Keratinocyte (primary cell): ENCODE measurements around the gene SETD6. TPM values are rescaled to one million over a fixed set of nuclear protein-coding genes. Genes with fewer than 3 reads are reported as not detected.

Experiments used
- DNase-seq: peaks from one replicate; pipeline ENCODE4 v3.0.0-alpha.2; 2011; ENCODE audit warnings: low read depth, missing footprints, low spot score
- FAIRE-seq: peaks from 2 replicates; lab custom pipeline; 2011; peaks lifted over from hg19 to GRCh38; lab: Jason Lieb, UNC
- H2AFZ ChIP-seq: 2 replicates; pipeline ENCODE4 v1.6.0; 2012; ENCODE audit warnings: low read length, control low read depth, inconsistent platforms; ENCODE audit not compliant: control insufficient read depth
- H3K27ac ChIP-seq: 2 replicates; pipeline ENCODE4 v1.5.1; 2011; ENCODE audit warnings: low read length; ENCODE audit not compliant: control insufficient read depth, insufficient read depth
- H3K27me3 ChIP-seq: 3 replicates; pipeline ENCODE4 v1.6.0; 2011; ENCODE audit warnings: low read length; ENCODE audit not compliant: control insufficient read depth, insufficient read depth; ENCODE audit errors: extremely low read depth
- H3K36me3 ChIP-seq, 2 experiments: 2 replicates in 1 of 2; 3 replicates in 1 of 2; pipeline ENCODE4 v1.5.1; 2011; ENCODE audit warnings: low read length in 2 of 2, mild to moderate bottlenecking in 1 of 2; ENCODE audit not compliant: control insufficient read depth in 2 of 2, insufficient read depth in 2 of 2; ENCODE audit errors: extremely low read depth in 1 of 2
- H3K4me1 ChIP-seq: 3 replicates; pipeline ENCODE4 v1.5.1; 2011; ENCODE audit warnings: low read length; ENCODE audit not compliant: control insufficient read depth, insufficient read depth; ENCODE audit errors: extremely low read depth
- H3K4me2 ChIP-seq: 3 replicates; pipeline ENCODE4 v1.6.0; 2011; ENCODE audit warnings: low read depth, low read length; ENCODE audit not compliant: control insufficient read depth, insufficient read depth; ENCODE audit errors: extremely low read depth
- H3K4me3 ChIP-seq, 3 experiments: fragments of 200-600 bp in 1 of 3; sonication (generic) in 1 of 3; 2 replicates in 2 of 3; 3 replicates in 1 of 3; pipeline ENCODE4 v1.5.1; 2011 to 2016; ENCODE audit warnings: low read length in 3 of 3, mild to moderate bottlenecking in 3 of 3, control low read depth in 2 of 3, inconsistent platforms in 1 of 3, low read depth in 1 of 3, mixed read lengths in 1 of 3, mixed run types in 1 of 3, moderate library complexity in 1 of 3; ENCODE audit not compliant: control insufficient read depth in 2 of 3, insufficient read depth in 2 of 3; ENCODE audit errors: extremely low read depth in 1 of 3
- H3K79me2 ChIP-seq: 2 replicates; pipeline ENCODE4 v1.6.0; 2012; ENCODE audit warnings: low read length; ENCODE audit not compliant: control insufficient read depth, insufficient read depth
- H3K9ac ChIP-seq: 3 replicates; pipeline ENCODE4 v1.6.0; 2011; ENCODE audit warnings: low read length; ENCODE audit not compliant: control insufficient read depth, insufficient read depth; ENCODE audit errors: extremely low read depth
- H3K9me1 ChIP-seq: 3 replicates; pipeline ENCODE4 v1.6.0; 2011; ENCODE audit warnings: low read length; ENCODE audit not compliant: control insufficient read depth, insufficient read depth; ENCODE audit errors: extremely low read depth
- H3K9me3 ChIP-seq: 2 replicates; pipeline ENCODE4 v1.5.1; 2012; ENCODE audit warnings: low read depth, low read length; ENCODE audit not compliant: control insufficient read depth
- H4K20me1 ChIP-seq: 3 replicates; pipeline ENCODE4 v1.6.0; 2011; ENCODE audit warnings: low read length; ENCODE audit not compliant: control insufficient read depth, insufficient read depth; ENCODE audit errors: extremely low read depth
- CTCF ChIP-seq, 3 experiments: IDR thresholded peaks in 1 of 3; conservative IDR thresholded peaks in 1 of 3; optimal IDR thresholded peaks in 1 of 3; 2 replicates in 2 of 3; 3 replicates in 1 of 3; pipeline versions ENCODE3 to v1.5.1; 2011; ENCODE audit warnings: low read length in 3 of 3, mild to moderate bottlenecking in 3 of 3, moderate library complexity in 2 of 3, control low read depth in 1 of 3, inconsistent platforms in 1 of 3; ENCODE audit not compliant: insufficient read depth in 2 of 3; ENCODE audit errors: extremely low read depth in 1 of 3
- EZH2 ChIP-seq: IDR thresholded peaks from one replicate; pipeline ENCODE4 v1.6.1; 2012; ENCODE audit warnings: inconsistent platforms, mild to moderate bottlenecking, low read length, moderate library complexity
- dilution Hi-C: fragments of 300-500 bp; cut with MboI; formaldehyde crosslinking; loops from one replicate; pipeline ENCODE4 v1.7.0; 2020; ENCODE audit warnings: low sequenced_read_pairs; ENCODE audit not compliant: extremely low pct_ligation_motif_present
- polyA plus RNA-seq, 5 experiments: library from polyadenylated mRNA; depleted of rRNA in 3 of 5; stranded (reverse) in 3 of 5; stranded (forward) in 1 of 5; unstranded in 1 of 5; fragments of >200 nt; gene quantifications; 1 replicate in 1 of 5; 2 replicates in 3 of 5; 3 replicates in 1 of 5; pipeline versions ENCODE4 v1.2.1 to v1.2.3, GENCODE V29; 2011 to 2012; ENCODE audit warnings: missing spikeins in 2 of 5, low read depth in 1 of 5, low replicate concordance in 1 of 5

Gene SETD6
- polyA plus RNA-seq, 1 donor (not counting 4 experiments of a cell fraction or from before 2014, with no cell fraction given) = 13.5 TPM

GRCh38 chr16:58537124-58537906 lies 22.0 kb downstream of the SETD6 start:
- FAIRE-seq = no peak

GRCh38 chr16:58541711-58542110 lies 26.4 kb downstream of the SETD6 start:
- Histone ChIP-seq H3K4me3 (no peak overlapping the region), H3K4me2 (no peak overlapping the region), H3K27me3 (no peaks in the 10 kb centered on the region), H4K20me1 (no peaks in the 10 kb centered on the region), H3K9ac (no peak overlapping the region), H2AFZ (no peak overlapping the region), H3K4me1 (no peaks in the 10 kb centered on the region), H3K79me2 (no peaks in the 10 kb centered on the region), H3K36me3 (peaks cover 44 to 51% of the 10 kb centered on the region in 2 experiments), H3K9me3 (no peaks in the 10 kb centered on the region), H3K27ac (no peak overlapping the region), H3K9me1 (no peaks in the 10 kb centered on the region)
- FAIRE-seq = no peak
- TF ChIP-seq EZH2 (no peak), CTCF (optimal IDR thresholded peaks at IDR 0.05 in 1 of 3, IDR thresholded peaks at IDR 0.05 in 1 of 3, conservative IDR thresholded peaks at IDR 0.05 in 1 of 3; ENCODE audit: extremely low read depth in 1 of 3, insufficient read depth in 2 of 3, low read length in 3 of 3) (no peak)
- DNase-seq = no peak
- dilution Hi-C loops = no loop called here

More at GRCh38 chr16:58537124-58537906, 22.0 kb downstream of the SETD6 start:
- TF ChIP-seq CTCF (optimal IDR thresholded peaks at IDR 0.05 in 1 of 3, IDR thresholded peaks at IDR 0.05 in 1 of 3, conservative IDR thresholded peaks at IDR 0.05 in 1 of 3; ENCODE audit: extremely low read depth in 1 of 3, insufficient read depth in 2 of 3, low read length in 3 of 3) (no peak), EZH2 (no peak)
- no peak for DNase-seq
- Histone ChIP-seq H3K27ac (no peak overlapping the region), H3K9ac (no peak overlapping the region), H3K9me1 (no peaks in the 10 kb centered on the region), H3K4me2 (no peak overlapping the region), H4K20me1 (no peaks in the 10 kb centered on the region), H3K79me2 (no peaks in the 10 kb centered on the region), H3K4me1 (no peaks in the 10 kb centered on the region), H3K27me3 (no peaks in the 10 kb centered on the region), H3K9me3 (no peaks in the 10 kb centered on the region), H2AFZ (no peak overlapping the region), H3K4me3 (no peak overlapping the region), H3K36me3 (peaks cover 39 to 50% of the 10 kb centered on the region in 2 experiments)
- dilution Hi-C loops = no loop called here
